Activated T-cell treated with anti-CD3 and anti-CD28 coated beads, Interleukin-2, amount 50 U/mL, for 72 hours (primary cell): Measurements from ENCODE around the gene REC8. TPM values are rescaled to one million over a fixed set of nuclear protein-coding genes. Genes with fewer than 3 reads are reported as not detected.
"Not testable (repeated sequence)": the region's sequence is repeated elsewhere in the genome, so short reads cannot be mapped to it uniquely, and the experiment has no call there.

Source experiments
- ATAC-seq, 2 donors: fragments of 150-1000 bp; cut with Tn5 transposase; replicated peaks in 1 of 2; 2 replicates each; pipeline ENCODE4 v1.10.0; 2021; ENCODE audit warnings: moderate library complexity in 2 of 2, mild to moderate bottlenecking in 1 of 2
- DNase-seq, 2 donors: peaks; one replicate each; pipeline ENCODE4 v3.0.0; 2021 to 2022; ENCODE audit warnings: mixed read lengths in 1 of 2
- H3K27ac Mint-ChIP-seq: one replicate; pipeline ENCODE4 v1.8.0; 2022; ENCODE audit warnings: mild to moderate bottlenecking, moderate library complexity, mixed read lengths
- H3K27me3 Mint-ChIP-seq: one replicate; pipeline ENCODE4 v1.8.0; 2022; ENCODE audit warnings: low read depth, mixed read lengths
- H3K36me3 Mint-ChIP-seq, 2 donors: one replicate each; pipeline ENCODE4 v1.8.0; 2022; ENCODE audit warnings: mixed read lengths in 2 of 2, mild to moderate bottlenecking in 1 of 2; ENCODE audit not compliant: insufficient read depth in 2 of 2
- H3K4me1 Mint-ChIP-seq: one replicate; pipeline ENCODE4 v1.8.0; 2022; ENCODE audit warnings: low read depth, mixed read lengths
- H3K4me3 Mint-ChIP-seq, 2 donors: one replicate each; pipeline ENCODE4 v1.8.0; 2022; ENCODE audit warnings: mild to moderate bottlenecking in 2 of 2, mixed read lengths in 2 of 2, moderate library complexity in 2 of 2
- H3K9me3 Mint-ChIP-seq, 2 donors: one replicate each; pipeline ENCODE4 v1.8.0; 2022; ENCODE audit warnings: mixed read lengths in 2 of 2
- total RNA-seq, 2 donors: library from RNA; stranded (reverse); gene quantifications; one replicate each; pipeline ENCODE4 v1.2.3, GENCODE V29; 2022

The REC8 gene
- total RNA-seq, 2 donors from 2014 or later: 48.0 to 57.9 TPM

- peaks cover 6 to 10% of the 10 kb centered on the region in 2 donors for H3K9me3 Mint-ChIP-seq
- H3K27me3 Mint-ChIP-seq: no peaks in the 10 kb centered on the region
- H3K36me3 Mint-ChIP-seq: peaks cover 18 to 41% of the 10 kb centered on the region in 2 donors
- H3K27ac Mint-ChIP-seq: peak overlapping the region; percentile 39
- ATAC-seq (no peak), DNase-seq (no peak)
- peak overlapping the region; percentile 3 to 34 for H3K4me3 Mint-ChIP-seq
- peaks cover 42% of the 10 kb centered on the region for H3K4me1 Mint-ChIP-seq
These were observed 27.1 kb downstream of the REC8 start for GRCh38 chr14:24198814-24199524.

- not testable (repeated sequence) for ATAC-seq, H3K27me3 Mint-ChIP-seq, H3K9me3 Mint-ChIP-seq, H3K4me3 Mint-ChIP-seq, H3K27ac Mint-ChIP-seq, DNase-seq
- H3K4me1 Mint-ChIP-seq: peaks cover 28% of the 10 kb centered on the region
- peaks cover 25 to 41% of the 10 kb centered on the region in 2 donors for H3K36me3 Mint-ChIP-seq
These were observed 30.7 kb downstream of the REC8 start for GRCh38 chr14:24202538-24202937.

DNA sequence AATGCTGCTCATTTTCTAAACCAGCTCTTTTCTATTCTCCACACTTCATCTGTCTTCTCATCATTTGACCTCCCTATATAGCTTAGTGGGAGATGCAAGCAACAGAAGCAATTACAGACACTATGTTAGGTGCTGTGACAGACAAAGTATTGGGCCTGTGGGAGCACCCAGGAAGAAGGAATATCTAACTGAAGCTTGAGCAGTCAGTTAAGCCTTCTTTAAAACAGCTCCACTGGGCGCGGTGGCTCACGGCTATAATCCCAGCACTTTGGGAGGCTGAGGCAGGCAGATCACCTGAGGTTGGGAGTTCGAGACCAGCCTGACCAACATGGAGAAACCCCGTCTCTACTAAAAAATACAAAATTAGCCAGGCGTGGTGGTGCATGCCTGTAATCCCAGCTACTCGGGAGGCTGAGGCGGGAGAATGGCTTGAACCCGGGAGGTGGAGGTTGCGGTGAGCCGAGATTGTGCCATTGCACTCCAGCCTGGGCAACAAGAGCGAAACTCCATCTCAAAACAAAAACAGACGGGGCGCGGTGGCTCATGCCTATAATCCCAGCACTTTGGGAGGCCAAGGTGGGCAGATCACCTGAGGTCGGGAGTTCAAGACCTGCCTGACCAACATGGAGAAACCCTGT lies 31.5 kb downstream of the REC8 start:
- not testable (repeated sequence) for H3K9me3 Mint-ChIP-seq, DNase-seq, H3K4me3 Mint-ChIP-seq, H3K27me3 Mint-ChIP-seq, ATAC-seq, H3K27ac Mint-ChIP-seq
- H3K4me1 Mint-ChIP-seq: peaks cover 22% of the 10 kb centered on the region
- H3K36me3 Mint-ChIP-seq: peaks cover 27 to 48% of the 10 kb centered on the region in 2 donors

- no peak overlapping the region for H3K27ac Mint-ChIP-seq
- peaks cover 6 to 10% of the 10 kb centered on the region in 2 donors for H3K9me3 Mint-ChIP-seq
- H3K27me3 Mint-ChIP-seq: no peaks in the 10 kb centered on the region
- ATAC-seq (no peak), DNase-seq (no peak)
- peaks cover 24 to 40% of the 10 kb centered on the region in 2 donors for H3K36me3 Mint-ChIP-seq
- H3K4me3 Mint-ChIP-seq: no peak overlapping the region
- H3K4me1 Mint-ChIP-seq: peaks cover 11% of the 10 kb centered on the region
These were observed 32.6 kb downstream of the REC8 start for GRCh38 chr14:24204163-24205146.

DNA sequence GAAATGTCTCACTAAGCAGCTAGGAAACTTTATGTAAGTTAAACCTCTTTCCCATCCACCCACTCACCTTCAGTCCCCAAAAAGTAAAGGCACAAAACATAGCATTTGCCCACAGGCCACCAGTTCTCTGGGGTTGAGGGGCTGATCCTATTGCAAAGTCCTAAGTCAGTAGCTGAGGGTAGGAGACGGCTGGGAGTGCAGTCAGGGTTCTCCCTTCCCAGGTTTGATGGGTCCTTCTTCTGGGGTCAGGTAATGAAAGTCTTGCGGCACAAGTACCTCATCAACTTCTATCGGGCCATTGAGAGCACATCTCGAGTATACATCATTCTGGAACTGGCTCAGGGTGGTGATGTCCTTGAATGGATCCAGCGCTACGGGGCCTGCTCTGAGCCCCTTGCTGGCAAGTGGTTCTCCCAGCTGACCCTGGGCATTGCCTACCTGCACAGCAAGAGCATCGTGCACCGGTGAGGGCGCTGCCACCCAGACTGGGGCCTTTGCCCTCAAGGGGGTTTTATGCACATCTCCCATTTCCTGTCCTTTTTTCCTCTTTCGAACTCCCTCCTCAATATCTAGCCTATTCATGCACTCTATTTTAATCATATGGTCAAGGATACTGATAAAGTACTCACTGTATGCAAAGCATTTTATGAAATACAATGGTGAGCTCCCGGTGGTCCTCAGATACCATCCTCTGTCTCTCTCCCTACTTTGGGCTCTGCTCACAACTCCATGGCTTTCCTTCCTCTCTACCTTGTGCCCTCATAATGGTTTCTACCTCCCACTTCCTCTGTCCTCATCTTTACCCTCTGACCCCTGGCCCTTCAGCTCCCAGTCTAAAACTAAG lies 34.6 kb downstream of the REC8 start:
- DNase-seq (no peak), ATAC-seq (no peak)
- Mint-ChIP-seq H3K36me3 (peaks cover 27 to 47% of the 10 kb centered on the region in 2 donors), H3K4me1 (peaks cover 24% of the 10 kb centered on the region), H3K9me3 (peaks cover 6 to 7% of the 10 kb centered on the region in 2 donors), H3K4me3 (no peak overlapping the region), H3K27ac (peak overlapping the region; percentile 40), H3K27me3 (no peaks in the 10 kb centered on the region)

- DNase-seq (no peak), ATAC-seq (peak in 1 of 2 donors; percentile 41)
- H3K4me3 Mint-ChIP-seq: no peak overlapping the region
- H3K36me3 Mint-ChIP-seq: peaks cover 25 to 44% of the 10 kb centered on the region in 2 donors
- peaks cover 3 to 5% of the 10 kb centered on the region in 2 donors for H3K9me3 Mint-ChIP-seq
- peak overlapping the region; percentile 40 for H3K27ac Mint-ChIP-seq
- H3K4me1 Mint-ChIP-seq: peaks cover 31% of the 10 kb centered on the region
- no peaks in the 10 kb centered on the region for H3K27me3 Mint-ChIP-seq
These were observed 35.2 kb downstream of the REC8 start for GRCh38 chr14:24207104-24207551.

DNA sequence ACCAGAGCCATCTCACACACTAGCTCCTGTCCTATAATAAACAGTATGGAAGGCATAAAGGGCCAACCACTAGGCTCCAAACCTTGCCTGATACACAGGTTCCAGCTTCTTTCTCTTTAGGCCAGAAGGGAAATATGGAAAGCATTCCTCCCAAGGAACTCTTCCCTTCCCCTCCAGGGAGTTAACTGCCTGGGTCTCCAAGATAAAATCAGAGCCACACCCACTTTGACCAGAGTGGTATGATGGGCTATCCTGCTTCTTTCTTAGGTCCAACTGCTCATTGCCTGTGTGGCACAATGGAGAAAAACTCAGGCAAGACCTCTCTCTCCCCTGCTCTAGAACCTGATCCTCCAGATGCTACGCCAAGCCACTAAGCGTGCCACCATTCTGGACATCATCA lies 35.7 kb downstream of the REC8 start:
- Mint-ChIP-seq H3K4me1 (peaks cover 36% of the 10 kb centered on the region), H3K27ac (peak overlapping the region; percentile 45)

GRCh38 chr14:24211311-24211710 lies 39.4 kb downstream of the REC8 start:
- Mint-ChIP-seq H3K36me3 (peaks cover 18 to 33% of the 10 kb centered on the region in 2 donors), H3K9me3 (no peaks in the 10 kb centered on the region), H3K27me3 (no peaks in the 10 kb centered on the region), H3K27ac (no peak overlapping the region), H3K4me3 (no peak overlapping the region), H3K4me1 (peaks cover 63% of the 10 kb centered on the region)
- ATAC-seq (no peak), DNase-seq (no peak)

More for the DNA sequence above, 35.7 kb downstream of the REC8 start:
- Mint-ChIP-seq H3K4me3 (no peak overlapping the region), H3K36me3 (peaks cover 25 to 40% of the 10 kb centered on the region in 2 donors), H3K27me3 (no peaks in the 10 kb centered on the region), H3K9me3 (peaks cover 3 to 4% of the 10 kb centered on the region in 2 donors)
- no peak for DNase-seq
- ATAC-seq: no peak

GRCh38 chr14:24212924-24213865 lies 41.3 kb downstream of the REC8 start, which contains the start of gene CHMP4A:
TSS of gene CHMP4A (minus strand) at chr14:24213488. CDS start at chr14:24213439, 49 bp downstream.
- peak within 1 kb of the TSS; percentile 79 to 91 for H3K4me3 Mint-ChIP-seq
- DNase-seq (peak; percentile 96 to 98), ATAC-seq (peak; percentile 86 to 88)
- H3K27ac Mint-ChIP-seq: peak within 1 kb of the TSS; percentile 93
- no peaks in the 10 kb centered on the region for H3K27me3 Mint-ChIP-seq
- H3K9me3 Mint-ChIP-seq: no peaks in the 10 kb centered on the region
- peaks cover 13 to 19% of the 10 kb centered on the region in 2 donors for H3K36me3 Mint-ChIP-seq
- H3K4me1 Mint-ChIP-seq: peaks cover 58% of the 10 kb centered on the region

DNA sequence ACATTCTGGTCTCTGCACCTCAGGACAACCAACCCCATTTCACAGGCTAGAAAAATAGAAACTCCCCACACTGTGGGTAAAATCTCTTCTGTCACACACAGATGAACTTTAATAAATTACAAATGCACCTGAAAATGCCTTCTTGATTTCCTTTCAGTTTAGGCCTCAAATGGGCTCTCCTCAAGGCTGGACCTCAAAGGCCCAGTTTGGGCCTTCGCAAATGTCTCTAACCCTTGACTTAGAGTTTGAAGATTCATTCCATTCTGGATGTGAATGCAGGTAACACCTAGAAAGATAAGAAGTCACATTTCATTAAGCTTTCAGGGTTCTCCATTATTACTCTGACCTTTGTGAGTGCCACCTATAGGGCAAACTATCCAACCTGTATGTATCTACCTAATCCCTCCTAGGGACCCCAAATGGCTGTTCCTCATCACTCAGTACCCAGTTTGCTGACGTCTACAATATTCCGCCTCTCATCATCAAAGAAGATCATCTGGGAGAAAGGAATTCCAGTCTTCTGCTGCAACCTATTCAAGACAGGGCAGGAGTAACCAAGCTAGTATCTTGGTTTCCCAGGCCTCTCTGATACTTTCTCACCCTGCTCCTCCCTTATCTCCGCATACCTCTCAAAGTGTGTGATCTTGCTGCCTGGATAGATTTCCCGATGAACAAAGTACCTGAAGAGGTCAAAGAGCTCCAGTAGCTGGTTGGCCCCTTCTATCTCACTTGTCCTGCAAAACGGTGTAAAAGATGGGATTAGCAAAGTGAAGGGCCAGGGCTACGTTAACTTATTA lies 42.2 kb downstream of the REC8 start:
- peak overlapping the region; percentile 93 for H3K27ac Mint-ChIP-seq
- no peaks in the 10 kb centered on the region for H3K9me3 Mint-ChIP-seq
- peaks cover 58% of the 10 kb centered on the region for H3K4me1 Mint-ChIP-seq
- no peak for ATAC-seq
- peaks cover 13 to 16% of the 10 kb centered on the region in 2 donors for H3K36me3 Mint-ChIP-seq
- DNase-seq: no peak
- H3K27me3 Mint-ChIP-seq: no peaks in the 10 kb centered on the region
- H3K4me3 Mint-ChIP-seq: peak overlapping the region; percentile 79 to 91
